SH-SY5Y (cell line): ENCODE data around the gene DACT1.

Source experiments
- GATA2 ChIP-seq: IDR thresholded peaks from 2 replicates; pipeline ENCODE4 v1.6.1; 2011; ENCODE audit warnings: mild to moderate bottlenecking, low read depth, low read length
- GATA3 ChIP-seq: IDR thresholded peaks from 2 replicates; pipeline ENCODE4 v1.6.1; 2011; ENCODE audit warnings: low read depth, mild to moderate bottlenecking, low read length, moderate library complexity

GRCh38 chr14:58673722-58674121 is 36.0 kb downstream of the DACT1 start:
- TF ChIP-seq GATA3 (no peak), GATA2 (no peak)
